Sigmoid colon (tissue), 7 donors: ENCODE data around the gene TCF7L1. TPM values are rescaled to one million over a fixed set of nuclear protein-coding genes. Genes with fewer than 3 reads are reported as not detected.

Experiments
- DNase-seq: peaks from one replicate; pipeline ENCODE4 v3.0.0-alpha.2; 2019
- H3K27ac ChIP-seq, 4 donors: fragments of 200-600 bp; sonication (generic); one replicate each; pipeline ENCODE4 v1.5.1; 2016 to 2019; ENCODE audit warnings: mild to moderate bottlenecking in 1 of 4
- H3K27me3 ChIP-seq, 3 donors: fragments of 200-600 bp; sonication (generic); one replicate each; pipeline ENCODE4 v1.5.1; 2019; ENCODE audit warnings: mild to moderate bottlenecking in 1 of 3
- H3K36me3 ChIP-seq, 4 donors: fragments of 200-600 bp; sonication (generic); one replicate each; pipeline ENCODE4 v1.5.1; 2016 to 2019
- H3K4me1 ChIP-seq, 4 donors: fragments of 200-600 bp; sonication (generic); one replicate each; pipeline ENCODE4 v1.5.1; 2017 to 2019
- H3K4me3 ChIP-seq, 4 donors: fragments of 200-600 bp; sonication (generic); one replicate each; pipeline ENCODE4 v1.5.1; 2017 to 2019; ENCODE audit warnings: mild to moderate bottlenecking in 2 of 4, moderate library complexity in 1 of 4
- H3K9me3 ChIP-seq, 4 donors: fragments of 200-600 bp in 3 of 4; sonication (generic) in 3 of 4; one replicate each; pipeline versions ENCODE4 v1.5.1 to v1.6.1; 2013 to 2019
- EP300 ChIP-seq, 4 donors: sonication (generic); formaldehyde crosslinking; IDR thresholded peaks; one replicate each; pipeline ENCODE4 v1.6.1; 2017; ENCODE audit warnings: antibody characterized with exemption in 4 of 4
- POLR2A ChIP-seq, 2 donors: fragments of 450-650 bp; IDR thresholded peaks; one replicate each; pipeline ENCODE4 v1.6.1; 2016; ENCODE audit warnings: antibody characterized with exemption in 2 of 2, mild to moderate bottlenecking in 2 of 2, moderate library complexity in 2 of 2
- POLR2AphosphoS5 ChIP-seq, 4 donors: sonication (generic); formaldehyde crosslinking; IDR thresholded peaks; one replicate each; pipeline ENCODE4 v1.6.1; 2017; ENCODE audit warnings: antibody characterized with exemption in 4 of 4
- WGBS, 2 donors: extraction: QIAGEN DNeasy Blood & Tissue Kit; methylation state at CpG; one replicate each; pipeline ENCODE4 v1.1.7; 2013; 5-methylcytosine and 5-hydroxymethylcytosine counted together
- intact Hi-C: fragments of 100-400 bp; cut with DNase I; formaldehyde crosslinking; loops from one replicate; pipeline ENCODE4 v1.15.1; 2023
- polyA plus RNA-seq, 3 donors: library from polyadenylated mRNA; stranded (reverse); fragments of 200-250 nt; gene quantifications; one replicate each; pipeline ENCODE4 v1.2.3, GENCODE V29; 2013
- total RNA-seq, 4 donors: library from RNA; depleted of rRNA; stranded (reverse); fragments of >200 nt; gene quantifications; one replicate each; pipeline ENCODE4 v1.1.0, GENCODE V29; 2016
- TF ChIP-seq, protein P1 (sequence below), 4 experiments: fragments of 450-650 bp in 3 of 4; fragments of 200-600 bp in 1 of 4; IDR thresholded peaks; one replicate each; pipeline ENCODE4 v1.5.1; 2016 to 2019; ENCODE audit warnings: antibody characterized with exemption in 4 of 4, mild to moderate bottlenecking in 3 of 4, moderate library complexity in 2 of 4
- donor health status: healthy with polysubstance abuse.
- donor health status: Bipolar disorder and iron deficiency.
- donor health status: healthy.

The TCF7L1 gene
- total and polyA plus RNA-seq, 7 donors: 1.2 to 15.2 (median 4.0) TPM

DNA sequence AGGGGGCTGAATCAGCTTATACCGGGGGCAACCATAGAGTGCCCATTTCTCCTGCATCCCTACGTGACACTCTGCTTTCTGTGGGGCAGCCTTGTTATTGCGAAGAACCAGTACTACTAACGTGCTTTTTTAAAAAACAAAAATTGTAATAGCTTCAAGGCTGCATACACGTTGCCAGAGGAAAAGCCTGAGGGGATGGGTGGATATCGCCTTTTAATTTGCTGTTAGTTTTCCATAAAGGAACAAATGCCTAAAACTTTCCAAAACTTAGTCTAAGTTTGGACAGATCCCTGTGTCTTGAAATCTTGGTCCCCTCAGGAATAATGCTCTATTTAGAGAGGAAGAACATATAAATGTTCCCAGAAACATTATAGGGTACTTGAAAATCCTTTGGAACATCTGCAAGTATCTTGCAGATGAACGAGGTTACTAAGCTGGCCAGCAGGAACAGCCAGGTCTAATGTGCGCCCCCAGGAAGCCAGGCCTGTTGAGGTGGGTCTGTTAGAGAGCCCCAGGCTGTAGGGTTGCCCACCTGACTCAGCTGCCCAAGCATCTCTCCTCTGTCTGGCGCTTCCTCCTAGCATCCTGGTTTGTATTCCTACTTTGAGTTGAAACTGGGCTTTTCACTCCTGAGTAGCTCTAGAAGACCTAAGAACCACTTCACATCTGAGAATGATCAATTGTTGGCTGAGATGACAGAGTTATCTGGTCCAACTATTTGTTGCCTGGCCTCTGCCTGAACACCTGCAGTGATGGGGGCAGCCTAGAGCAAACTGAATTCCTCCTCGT lies 97.7 kb downstream of the TCF7L1 start:
- no peaks in the 10 kb centered on the region for H3K27me3 ChIP-seq
- intact Hi-C loops: loop anchor here (5.0 kb wide), 1 partner anchor 94 kb away; no protein-coding TSS in a partner anchor
- WGBS, 2 donors: 66 to 73% methylated on average over 10 of the region's 10 CpGs
- no peaks in the 10 kb centered on the region for H3K9me3 ChIP-seq
- no peaks in the 10 kb centered on the region for H3K36me3 ChIP-seq
- no peak overlapping the region for H3K4me3 ChIP-seq
- no peak for DNase-seq
- H3K4me1 ChIP-seq: no peaks in the 10 kb centered on the region
- TF ChIP-seq EP300 (IDR thresholded peaks at IDR 0.05) (no peak), POLR2AphosphoS5 (IDR thresholded peaks at IDR 0.05) (no peak), POLR2A (IDR thresholded peaks at IDR 0.05) (no peak)
- TF ChIP-seq, protein P1, sequence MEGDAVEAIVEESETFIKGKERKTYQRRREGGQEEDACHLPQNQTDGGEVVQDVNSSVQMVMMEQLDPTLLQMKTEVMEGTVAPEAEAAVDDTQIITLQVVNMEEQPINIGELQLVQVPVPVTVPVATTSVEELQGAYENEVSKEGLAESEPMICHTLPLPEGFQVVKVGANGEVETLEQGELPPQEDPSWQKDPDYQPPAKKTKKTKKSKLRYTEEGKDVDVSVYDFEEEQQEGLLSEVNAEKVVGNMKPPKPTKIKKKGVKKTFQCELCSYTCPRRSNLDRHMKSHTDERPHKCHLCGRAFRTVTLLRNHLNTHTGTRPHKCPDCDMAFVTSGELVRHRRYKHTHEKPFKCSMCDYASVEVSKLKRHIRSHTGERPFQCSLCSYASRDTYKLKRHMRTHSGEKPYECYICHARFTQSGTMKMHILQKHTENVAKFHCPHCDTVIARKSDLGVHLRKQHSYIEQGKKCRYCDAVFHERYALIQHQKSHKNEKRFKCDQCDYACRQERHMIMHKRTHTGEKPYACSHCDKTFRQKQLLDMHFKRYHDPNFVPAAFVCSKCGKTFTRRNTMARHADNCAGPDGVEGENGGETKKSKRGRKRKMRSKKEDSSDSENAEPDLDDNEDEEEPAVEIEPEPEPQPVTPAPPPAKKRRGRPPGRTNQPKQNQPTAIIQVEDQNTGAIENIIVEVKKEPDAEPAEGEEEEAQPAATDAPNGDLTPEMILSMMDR (IDR thresholded peaks at IDR 0.05): no peak
- H3K27ac ChIP-seq: no peak overlapping the region

DNA sequence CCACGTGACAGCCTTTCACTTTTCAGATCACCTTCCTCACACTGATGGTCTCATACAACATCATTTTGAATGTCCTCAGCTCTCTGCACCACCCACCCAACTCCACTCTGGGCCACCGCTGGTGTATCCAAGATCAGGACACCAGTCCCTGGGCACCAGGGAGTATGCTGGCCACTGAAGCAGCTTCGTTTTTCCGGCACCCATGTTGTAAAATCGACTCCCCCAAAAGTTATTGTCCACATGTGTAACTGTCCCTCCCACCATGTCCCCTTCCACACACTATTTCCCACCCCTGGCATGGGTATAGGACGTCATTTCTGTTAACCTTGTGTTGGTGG lies 98.2 kb downstream of the TCF7L1 start:
- H3K27ac ChIP-seq: no peak overlapping the region
- TF ChIP-seq EP300 (IDR thresholded peaks at IDR 0.05): no peak
- TF ChIP-seq, protein P1 (IDR thresholded peaks at IDR 0.05): no peak
- DNase-seq: no peak
- intact Hi-C loops: loop anchor here (5.0 kb wide), 1 partner anchor 94 kb away; no protein-coding TSS in a partner anchor
- H3K4me3 ChIP-seq: no peak overlapping the region
- no peaks in the 10 kb centered on the region for H3K27me3 ChIP-seq
- no peaks in the 10 kb centered on the region for H3K9me3 ChIP-seq
- H3K36me3 ChIP-seq: no peaks in the 10 kb centered on the region
- H3K4me1 ChIP-seq: no peaks in the 10 kb centered on the region
- 71 to 78% methylated on average over 6 of the region's 6 CpGs for WGBS, 2 donors

DNA sequence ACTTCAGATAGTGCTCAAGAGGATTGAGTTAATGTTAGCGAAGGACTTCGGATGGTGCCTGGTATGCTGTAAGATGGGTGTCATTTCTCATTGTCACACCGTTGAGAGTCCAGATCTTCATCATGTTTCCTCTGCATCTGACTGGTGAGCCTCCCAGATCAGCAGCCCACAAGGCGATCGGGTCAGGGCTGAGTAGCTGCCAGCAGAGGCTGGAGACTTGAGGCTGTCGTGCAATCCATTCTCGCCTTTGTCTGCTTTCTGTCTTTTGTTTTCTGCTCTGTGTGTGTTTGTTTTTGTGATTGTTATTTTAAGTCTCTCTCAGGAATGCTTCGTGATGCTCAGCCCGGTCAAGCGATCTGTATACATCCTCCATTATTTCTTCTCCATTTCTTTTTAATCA lies 98.8 kb downstream of the TCF7L1 start:
- no peak for TF ChIP-seq EP300 (IDR thresholded peaks at IDR 0.05)
- TF ChIP-seq POLR2A (IDR thresholded peaks at IDR 0.05): no peak
- no peak for TF ChIP-seq POLR2AphosphoS5 (IDR thresholded peaks at IDR 0.05)
- TF ChIP-seq, protein P1 (IDR thresholded peaks at IDR 0.05): no peak
- Histone ChIP-seq H3K36me3 (no peaks in the 10 kb centered on the region), H3K27ac (no peak overlapping the region), H3K9me3 (no peaks in the 10 kb centered on the region), H3K27me3 (no peaks in the 10 kb centered on the region), H3K4me3 (no peak overlapping the region), H3K4me1 (no peaks in the 10 kb centered on the region)
- WGBS, 2 donors: 72 to 73% methylated on average over 10 of the region's 10 CpGs
- DNase-seq: no peak
- intact Hi-C loops: loop anchor here (5.0 kb wide), 1 partner anchor 95 kb away; no protein-coding TSS in a partner anchor

GRCh38 chr2:85234868-85235267 lies 101.7 kb downstream of the TCF7L1 start:
- WGBS, 2 donors: 91 to 92% methylated on average over 2 of the region's 2 CpGs
- H3K4me1 ChIP-seq: no peaks in the 10 kb centered on the region
- TF ChIP-seq, protein P1 (IDR thresholded peaks at IDR 0.05): no peak
- TF ChIP-seq EP300 (IDR thresholded peaks at IDR 0.05) (no peak), POLR2AphosphoS5 (IDR thresholded peaks at IDR 0.05) (no peak), POLR2A (IDR thresholded peaks at IDR 0.05) (no peak)
- intact Hi-C loops: loop anchor here (5.0 kb wide), 1 partner anchor 98 kb away; no protein-coding TSS in a partner anchor
- H3K9me3 ChIP-seq: no peaks in the 10 kb centered on the region
- no peak overlapping the region for H3K4me3 ChIP-seq
- DNase-seq: no peak
- H3K27me3 ChIP-seq: no peaks in the 10 kb centered on the region
- no peaks in the 10 kb centered on the region for H3K36me3 ChIP-seq
- H3K27ac ChIP-seq: no peak overlapping the region
